Liver (tissue), 9 donors: Measurements from ENCODE around the gene ARHGEF10L. TPM values are rescaled to one million over a fixed set of nuclear protein-coding genes. Genes with fewer than 3 reads are reported as not detected.

Source experiments
- DNase-seq: peaks from one replicate; pipeline ENCODE4 v3.0.0-alpha.2; 2017; ENCODE audit warnings: low spot score
- H3K27ac ChIP-seq, 2 donors: one replicate each; pipeline ENCODE4 v1.7.0; 2013; ENCODE audit warnings: inconsistent platforms in 2 of 2, low read length in 2 of 2, control low read depth in 1 of 2, low read depth in 1 of 2, mild to moderate bottlenecking in 1 of 2
- H3K27me3 ChIP-seq, 4 donors: one replicate each; pipeline versions ENCODE4 v1.6.1 to v1.7.0; 2013; ENCODE audit warnings: low read length in 3 of 4, inconsistent platforms in 1 of 4, mild to moderate bottlenecking in 1 of 4, moderate library complexity in 1 of 4; ENCODE audit not compliant: control insufficient read depth in 4 of 4, insufficient read depth in 4 of 4
- H3K36me3 ChIP-seq, 4 donors: one replicate each; pipeline versions ENCODE4 v1.6.1 to v1.7.0; 2013; ENCODE audit warnings: low read length in 3 of 4, mild to moderate bottlenecking in 3 of 4, low read depth in 1 of 4, moderate library complexity in 1 of 4; ENCODE audit not compliant: control insufficient read depth in 4 of 4, insufficient read depth in 3 of 4
- H3K4me1 ChIP-seq, 4 donors: one replicate each; pipeline versions ENCODE4 v1.6.1 to v1.7.0; 2013; ENCODE audit warnings: low read length in 3 of 4, mild to moderate bottlenecking in 3 of 4, moderate library complexity in 1 of 4; ENCODE audit not compliant: control insufficient read depth in 4 of 4, insufficient read depth in 4 of 4
- H3K4me3 ChIP-seq, 3 donors: one replicate each; pipeline versions ENCODE4 v1.6.1 to v1.7.0; 2013; ENCODE audit warnings: low read length in 3 of 3, control low read depth in 1 of 3, low read depth in 1 of 3, mild to moderate bottlenecking in 1 of 3
- H3K9ac ChIP-seq, 2 donors: one replicate each; pipeline ENCODE4 v1.7.0; 2013; ENCODE audit warnings: low read length in 2 of 2, mild to moderate bottlenecking in 2 of 2, moderate library complexity in 2 of 2, control low read depth in 1 of 2, low read depth in 1 of 2
- H3K9me3 ChIP-seq, 4 donors: one replicate each; pipeline versions ENCODE4 v1.6.1 to v1.7.0; 2013; ENCODE audit warnings: low read length in 3 of 4; ENCODE audit not compliant: control insufficient read depth in 4 of 4
- ATF3 ChIP-seq: IDR thresholded peaks from 2 replicates; pipeline ENCODE4 v1.6.1; 2016; ENCODE audit warnings: antibody characterized with exemption
- CTCF ChIP-seq: fragments of 150-350 bp; IDR thresholded peaks from 2 replicates; pipeline ENCODE4 v1.5.1; 2017; ENCODE audit warnings: improper control_type of control experiment, low read depth, low read length; ENCODE audit not compliant: missing input control
- EGR1 ChIP-seq, 2 donors: IDR thresholded peaks; 2 replicates each; pipeline ENCODE4 v1.6.1; 2016 to 2018; ENCODE audit warnings: antibody characterized with exemption in 2 of 2, low read depth in 2 of 2
- FOXA1 ChIP-seq: IDR thresholded peaks from 2 replicates; pipeline ENCODE4 v1.6.1; 2016; ENCODE audit warnings: antibody characterized with exemption
- FOXA2 ChIP-seq: IDR thresholded peaks from 2 replicates; pipeline ENCODE4 v1.6.1; 2016; ENCODE audit warnings: antibody characterized with exemption
- GABPA ChIP-seq, 2 donors: IDR thresholded peaks in 1 of 2; conservative IDR thresholded peaks in 1 of 2; 2 replicates each; pipeline ENCODE4 v1.6.1; 2016; ENCODE audit warnings: antibody characterized with exemption in 2 of 2, mild to moderate bottlenecking in 1 of 2, moderate library complexity in 1 of 2
- HNF4A ChIP-seq, 2 donors: conservative IDR thresholded peaks; 2 replicates each; pipeline ENCODE4 v1.6.1; 2016; ENCODE audit warnings: antibody characterized with exemption in 2 of 2, mild to moderate bottlenecking in 2 of 2
- HNF4G ChIP-seq: IDR thresholded peaks from 2 replicates; pipeline ENCODE4 v1.6.1; 2016; ENCODE audit warnings: antibody characterized with exemption
- JUND ChIP-seq, 2 donors: IDR thresholded peaks; 2 replicates each; pipeline ENCODE4 v1.6.1; 2016; ENCODE audit warnings: antibody characterized with exemption in 2 of 2
- NR2F2 ChIP-seq: IDR thresholded peaks from 2 replicates; pipeline ENCODE4 v1.6.1; 2016; ENCODE audit warnings: antibody characterized with exemption
- RAD21 ChIP-seq, 2 donors: IDR thresholded peaks; 2 replicates each; pipeline ENCODE4 v1.6.1; 2016; ENCODE audit warnings: antibody characterized with exemption in 2 of 2, mild to moderate bottlenecking in 2 of 2
- REST ChIP-seq: IDR thresholded peaks from 2 replicates; pipeline ENCODE4 v1.6.1; 2016; ENCODE audit warnings: antibody characterized with exemption, mild to moderate bottlenecking
- RXRA ChIP-seq, 2 donors: IDR thresholded peaks; 2 replicates each; pipeline ENCODE4 v1.6.1; 2017 to 2018; ENCODE audit warnings: antibody characterized with exemption in 2 of 2, mild to moderate bottlenecking in 1 of 2
- SP1 ChIP-seq: IDR thresholded peaks from 2 replicates; pipeline ENCODE4 v1.6.1; 2018; ENCODE audit warnings: antibody characterized with exemption, mild to moderate bottlenecking
- TAF1 ChIP-seq: conservative IDR thresholded peaks from 2 replicates; pipeline ENCODE4 v1.6.1; 2016; ENCODE audit warnings: antibody characterized with exemption, mild to moderate bottlenecking
- ZBTB33 ChIP-seq: IDR thresholded peaks from 2 replicates; pipeline ENCODE4 v1.6.1; 2016; ENCODE audit warnings: antibody characterized with exemption
- WGBS: extraction: QIAGEN DNeasy Blood & Tissue Kit; methylation state at CpG from one replicate; pipeline ENCODE4 v1.1.7; 2013; 5-methylcytosine and 5-hydroxymethylcytosine counted together
- polyA plus RNA-seq, 2 donors: library from polyadenylated mRNA; stranded (reverse) in 1 of 2; unstranded in 1 of 2; fragments of 200-250 nt in 1 of 2; fragments of >200 nt in 1 of 2; fragmentation: Nextera tagmentation in 1 of 2; extraction: Ambion mirVana in 1 of 2; gene quantifications; one replicate each; pipeline versions ENCODE4 v1.2.1 to v1.2.3, GENCODE V29; 2013 to 2015
- total RNA-seq, 2 donors: library from RNA; depleted of rRNA; stranded (reverse); fragments of >200 nt; gene quantifications; one replicate each; pipeline ENCODE4 v1.2.3, GENCODE V29; 2014
- donor health status: healthy.
- donor health status: healthy.
- donor health status: healthy.
- donor health status: healthy.
- donor health status: healthy.

The ARHGEF10L gene
- total and polyA plus RNA-seq, 4 donors, result 26.3 to 169 (median 57.5) TPM

GRCh38 chr1:17668624-17669175 is 129.2 kb downstream of the ARHGEF10L start:
- Histone ChIP-seq H3K9me3 (no peaks in the 10 kb centered on the region), H3K27ac (no peak overlapping the region), H3K9ac (no peak overlapping the region), H3K4me1 (peaks cover 0 to 9% (median 3%) of the 10 kb centered on the region in 4 donors), H3K27me3 (no peaks in the 10 kb centered on the region), H3K36me3 (peaks cover 23 to 90% (median 53%) of the 10 kb centered on the region in 4 donors), H3K4me3 (no peak overlapping the region)
- TF ChIP-seq ATF3 (no peak), RXRA (IDR thresholded peaks at IDR 0.05) (no peak), REST (no peak), CTCF (no peak), TAF1 (no peak), NR2F2 (no peak), JUND (IDR thresholded peaks at IDR 0.05) (no peak), RAD21 (IDR thresholded peaks at IDR 0.05) (no peak), HNF4G (no peak)
- no peak for DNase-seq
- 92% methylated on average over 20 of the region's 20 CpGs for WGBS

- Histone ChIP-seq H3K27ac (no peak overlapping the region), H3K9ac (no peak overlapping the region), H3K4me3 (no peak overlapping the region), H3K9me3 (no peaks in the 10 kb centered on the region), H3K4me1 (peaks cover 0 to 9% (median 3%) of the 10 kb centered on the region in 4 donors), H3K27me3 (no peaks in the 10 kb centered on the region), H3K36me3 (peaks cover 23 to 90% (median 50%) of the 10 kb centered on the region in 4 donors)
- TF ChIP-seq ATF3 (no peak), JUND (IDR thresholded peaks at IDR 0.05) (no peak), CTCF (no peak), ZBTB33 (no peak), FOXA2 (no peak), REST (no peak), GABPA (IDR thresholded peaks at IDR 0.05 in 1 of 2, conservative IDR thresholded peaks at IDR 0.05 in 1 of 2) (no peak), SP1 (no peak), EGR1 (IDR thresholded peaks at IDR 0.05; ENCODE audit: low read depth in 2 of 2) (no peak), HNF4A (conservative IDR thresholded peaks at IDR 0.05) (no peak), RAD21 (IDR thresholded peaks at IDR 0.05) (no peak), HNF4G (no peak), TAF1 (no peak), FOXA1 (no peak), RXRA (IDR thresholded peaks at IDR 0.05) (no peak), NR2F2 (no peak)
- WGBS, result 92% methylated on average over 9 of the region's 9 CpGs
- no peak for DNase-seq
Measured at GRCh38 chr1:17669305-17669704, 129.8 kb downstream of the ARHGEF10L start.
